Lung microvascular endothelial cell (primary cell): ENCODE data around the gene GPR3. TPM values are rescaled to one million over a fixed set of nuclear protein-coding genes. Genes with fewer than 3 reads are reported as not detected.
"Not testable (repeated sequence)": the region's sequence is repeated elsewhere in the genome, so short reads cannot be mapped to it uniquely, and the experiment has no call there.

Experiments used
- DNase-seq, 2 donors: peaks; one replicate each; pipeline versions ENCODE4 v3.0.0 to v3.0.0-alpha.2; 2010; ENCODE audit warnings: low read depth in 2 of 2
- total RNA-seq: library from RNA; depleted of rRNA; stranded (reverse); fragments of >200 nt; gene quantifications from 2 replicates; pipeline ENCODE4 v1.2.1, GENCODE V29; 2014

GPR3 gene
- total RNA-seq, 1 donor from 2014 or later = under 0.01 TPM

GRCh38 chr1:27377760-27378495 is 14.5 kb upstream of the GPR3 start:
- no peak for DNase-seq

GRCh38 chr1:27379564-27380122 is 12.8 kb upstream of the GPR3 start:
- DNase-seq = no peak

GRCh38 chr1:27380224-27380623 is 12.2 kb upstream of the GPR3 start:
- no peak for DNase-seq

GRCh38 chr1:27380766-27381733 is 11.4 kb upstream of the GPR3 start:
- no peak for DNase-seq

- DNase-seq = no peak
These were observed 10.3 kb upstream of the GPR3 start for GRCh38 chr1:27381969-27382762.

- no peak for DNase-seq
These were observed 9.3 kb upstream of the GPR3 start, which contains the start of gene CD164L2 for GRCh38 chr1:27383039-27383605. CD164L2 (minus strand) TSS chr1:27383333; CDS start chr1:27383239, 94 bp downstream.

GRCh38 chr1:27383661-27384060 is 8.8 kb upstream of the GPR3 start:
- no peak for DNase-seq

- not testable (repeated sequence) for DNase-seq
These were observed 7.6 kb upstream of the GPR3 start for GRCh38 chr1:27384797-27385196.

GRCh38 chr1:27388337-27389005 is 4.0 kb upstream of the GPR3 start:
- DNase-seq = peak; percentile 43 to 60

- peak; percentile 49 to 88 for DNase-seq
These were observed 819 bp upstream of the GPR3 start for GRCh38 chr1:27391511-27392095.

GRCh38 chr1:27392778-27393635 is 585 bp downstream of the GPR3 start:
- DNase-seq = no peak

- DNase-seq = no peak
These were observed 1.3 kb downstream of the GPR3 start for GRCh38 chr1:27393641-27394281.

- no peak for DNase-seq
These were observed 1.8 kb downstream of the GPR3 start for GRCh38 chr1:27394282-27394658.

GRCh38 chr1:27394925-27395324 is 2.5 kb downstream of the GPR3 start:
- no peak for DNase-seq

GRCh38 chr1:27395441-27396195 is 3.2 kb downstream of the GPR3 start:
- peak; percentile 62 to 72 for DNase-seq

- no peak for DNase-seq
These were observed 4.7 kb downstream of the GPR3 start for GRCh38 chr1:27397110-27397509.

GRCh38 chr1:27397749-27398148 is 5.3 kb downstream of the GPR3 start:
- DNase-seq = no peak
